ENCODE measurements around the gene MAN1A2. TPM values are rescaled to one million over a fixed set of nuclear protein-coding genes. Genes with fewer than 3 reads are reported as not detected.

The MAN1A2 gene
- total RNA-seq, 5 donors from 2014 or later (not counting 1 experiment from before 2014, with no cell fraction given), result 43.3 to 64.4 (median 51.4) TPM

- no peaks in the 10 kb centered on the region for H3K9me3 Mint-ChIP-seq
- CTCF ChIA-PET, result interaction anchor here (0.6 to 0.7 kb wide), 2 partner anchors 23 to 248 kb away, joined by 3 to 4 read pairs; no protein-coding TSS in a partner anchor
- DNase-seq, result no peak
- WGBS (ENCODE audit: insufficient coverage), result no CpG with 5 or more reads among the region's 5 CpGs
- POLR2A ChIA-PET, result interaction anchor here (0.5 to 0.8 kb wide), 2 partner anchors 16 to 21 kb away, joined by 3 read pairs; no protein-coding TSS in a partner anchor
- ATAC-seq (replicated peaks in 1 of 4), result no peak
- no peaks in the 10 kb centered on the region for H3K36me3 ChIP-seq (ENCODE audit: control insufficient read depth in 2 of 2, extremely low read depth in 1 of 2, insufficient read depth in 1 of 2, low read length in 1 of 2)
- H3K4me1 Mint-ChIP-seq, result peaks cover 61 to 68% (median 65%) of the 10 kb centered on the region in 3 donors
- no peak overlapping the region for H3K27ac Mint-ChIP-seq
- H3K4me1 ChIP-seq (ENCODE audit: control insufficient read depth in 1 of 2, extremely low read depth in 1 of 2, insufficient read depth in 2 of 2, low read length in 2 of 2), result peaks cover 13 to 28% of the 10 kb centered on the region in 2 experiments
- H3K4me3 ChIP-seq (ENCODE audit: control insufficient read depth in 1 of 2, extremely low read depth in 1 of 2, low read length in 1 of 2), result no peak overlapping the region
- no peak overlapping the region for H3K27ac ChIP-seq (ENCODE audit: low read length)
- H3K4me3 Mint-ChIP-seq, result peak overlapping the region in 1 of 3 donors; percentile 5
- H3K36me3 Mint-ChIP-seq, result peaks cover 8% of the 10 kb centered on the region
- no peaks in the 10 kb centered on the region for H3K27me3 Mint-ChIP-seq
- no peaks in the 10 kb centered on the region for H3K27me3 ChIP-seq (replicated peaks in 1 of 2; ENCODE audit: control insufficient read depth in 2 of 2, extremely low read depth in 1 of 2, insufficient read depth in 2 of 2, low read length in 1 of 2)
- no peaks in the 10 kb centered on the region for H3K9me3 ChIP-seq
Measured at GRCh38 chr1:117372863-117373412, 5.7 kb downstream of the MAN1A2 start.

- Mint-ChIP-seq H3K4me3 (peak overlapping the region in 1 of 3 donors; percentile 5), H3K4me1 (peaks cover 61 to 65% (median 63%) of the 10 kb centered on the region in 3 donors), H3K27me3 (no peaks in the 10 kb centered on the region), H3K36me3 (peaks cover 13% of the 10 kb centered on the region), H3K27ac (no peak overlapping the region), H3K9me3 (no peaks in the 10 kb centered on the region)
- 74% methylated on average over 2 of the region's 4 CpGs for WGBS (ENCODE audit: insufficient coverage)
- DNase-seq (no peak), ATAC-seq (replicated peaks in 1 of 4) (no peak)
- ChIA-PET CTCF (interaction anchor here in 1 of 2 donors (0.7 kb wide), 1 partner anchor 603 kb away, joined by 3 read pairs; no protein-coding TSS in a partner anchor), POLR2A (no interaction called here)
- Histone ChIP-seq H3K27me3 (replicated peaks in 1 of 2; ENCODE audit: control insufficient read depth in 2 of 2, extremely low read depth in 1 of 2, insufficient read depth in 2 of 2, low read length in 1 of 2) (no peaks in the 10 kb centered on the region), H3K9me3 (no peaks in the 10 kb centered on the region), H3K4me3 (ENCODE audit: control insufficient read depth in 1 of 2, extremely low read depth in 1 of 2, low read length in 1 of 2) (no peak overlapping the region), H3K27ac (ENCODE audit: low read length) (no peak overlapping the region), H3K36me3 (ENCODE audit: control insufficient read depth in 2 of 2, extremely low read depth in 1 of 2, insufficient read depth in 1 of 2, low read length in 1 of 2) (no peaks in the 10 kb centered on the region), H3K4me1 (ENCODE audit: control insufficient read depth in 1 of 2, extremely low read depth in 1 of 2, insufficient read depth in 2 of 2, low read length in 2 of 2) (peaks cover 13 to 20% of the 10 kb centered on the region in 2 experiments)
Measured at GRCh38 chr1:117373932-117374331, 6.7 kb downstream of the MAN1A2 start.

GRCh38 chr1:117375327-117375726 is 8.1 kb downstream of the MAN1A2 start:
- Histone ChIP-seq H3K9me3 (no peaks in the 10 kb centered on the region), H3K4me1 (ENCODE audit: control insufficient read depth in 1 of 2, extremely low read depth in 1 of 2, insufficient read depth in 2 of 2, low read length in 2 of 2) (peaks cover 9 to 13% of the 10 kb centered on the region in 2 experiments), H3K4me3 (ENCODE audit: control insufficient read depth in 1 of 2, extremely low read depth in 1 of 2, low read length in 1 of 2) (no peak overlapping the region), H3K27me3 (replicated peaks in 1 of 2; ENCODE audit: control insufficient read depth in 2 of 2, extremely low read depth in 1 of 2, insufficient read depth in 2 of 2, low read length in 1 of 2) (no peaks in the 10 kb centered on the region), H3K36me3 (ENCODE audit: control insufficient read depth in 2 of 2, extremely low read depth in 1 of 2, insufficient read depth in 1 of 2, low read length in 1 of 2) (no peaks in the 10 kb centered on the region), H3K27ac (ENCODE audit: low read length) (no peak overlapping the region)
- H3K4me1 Mint-ChIP-seq, result peaks cover 60 to 68% (median 62%) of the 10 kb centered on the region in 3 donors
- WGBS (ENCODE audit: insufficient coverage), result no CpG with 5 or more reads among the region's 1 CpG
- H3K27me3 Mint-ChIP-seq, result no peaks in the 10 kb centered on the region
- H3K36me3 Mint-ChIP-seq, result peaks cover 16% of the 10 kb centered on the region
- CTCF ChIA-PET, result no interaction called here
- H3K4me3 Mint-ChIP-seq, result no peak overlapping the region
- H3K27ac Mint-ChIP-seq, result no peak overlapping the region
- no peaks in the 10 kb centered on the region for H3K9me3 Mint-ChIP-seq
- POLR2A ChIA-PET, result no interaction called here
- ATAC-seq (replicated peaks in 1 of 4) (no peak), DNase-seq (no peak)

- H3K9me3 Mint-ChIP-seq, result peaks cover 4 to 23% (median 13%) of the 10 kb centered on the region in 3 donors
- H3K4me3 ChIP-seq (ENCODE audit: control insufficient read depth in 1 of 2, extremely low read depth in 1 of 2, low read length in 1 of 2), result no peak overlapping the region
- peaks cover 0 to 17% of the 10 kb centered on the region in 2 experiments for H3K4me1 ChIP-seq (ENCODE audit: control insufficient read depth in 1 of 2, extremely low read depth in 1 of 2, insufficient read depth in 2 of 2, low read length in 2 of 2)
- peak overlapping the region; percentile 26 to 70 for H3K27ac Mint-ChIP-seq
- ATAC-seq (replicated peaks in 1 of 4), result peak in 1 of 4 experiments; percentile 34
- H3K27ac ChIP-seq (ENCODE audit: low read length), result no peak overlapping the region
- H3K4me1 Mint-ChIP-seq, result peaks cover 71 to 78% (median 74%) of the 10 kb centered on the region in 3 donors
- no peak for DNase-seq
- POLR2A ChIA-PET, result interaction anchor here in 1 of 2 donors (0.7 kb wide), 1 partner anchor 410 kb away, joined by 7 read pairs; no protein-coding TSS in a partner anchor
- WGBS (ENCODE audit: insufficient coverage), result no CpG with 5 or more reads among the region's 2 CpGs
- no peaks in the 10 kb centered on the region for H3K36me3 ChIP-seq (ENCODE audit: control insufficient read depth in 2 of 2, extremely low read depth in 1 of 2, insufficient read depth in 1 of 2, low read length in 1 of 2)
- no peaks in the 10 kb centered on the region for H3K27me3 Mint-ChIP-seq
- CTCF ChIA-PET, result interaction anchor here (0.6 to 0.7 kb wide), 2 partner anchors 18 to 880 kb away, joined by 3 to 9 read pairs; no protein-coding TSS in a partner anchor
- H3K36me3 Mint-ChIP-seq, result peaks cover 24% of the 10 kb centered on the region
- no peaks in the 10 kb centered on the region for H3K27me3 ChIP-seq (replicated peaks in 1 of 2; ENCODE audit: control insufficient read depth in 2 of 2, extremely low read depth in 1 of 2, insufficient read depth in 2 of 2, low read length in 1 of 2)
- no peaks in the 10 kb centered on the region for H3K9me3 ChIP-seq
- peak overlapping the region in 1 of 3 donors; percentile 5 for H3K4me3 Mint-ChIP-seq
Measured at GRCh38 chr1:117387060-117387633, 19.9 kb downstream of the MAN1A2 start.

- Mint-ChIP-seq H3K9me3 (peaks cover 4 to 16% (median 9%) of the 10 kb centered on the region in 3 donors), H3K4me3 (peak overlapping the region in 1 of 3 donors; percentile 25), H3K4me1 (peaks cover 81 to 85% (median 82%) of the 10 kb centered on the region in 3 donors), H3K27ac (peak overlapping the region; percentile 47 to 56), H3K36me3 (peaks cover 17% of the 10 kb centered on the region), H3K27me3 (no peaks in the 10 kb centered on the region)
- Histone ChIP-seq H3K27me3 (replicated peaks in 1 of 2; ENCODE audit: control insufficient read depth in 2 of 2, extremely low read depth in 1 of 2, insufficient read depth in 2 of 2, low read length in 1 of 2) (no peaks in the 10 kb centered on the region), H3K4me3 (ENCODE audit: control insufficient read depth in 1 of 2, extremely low read depth in 1 of 2, low read length in 1 of 2) (no peak overlapping the region), H3K27ac (ENCODE audit: low read length) (no peak overlapping the region), H3K9me3 (no peaks in the 10 kb centered on the region), H3K4me1 (ENCODE audit: control insufficient read depth in 1 of 2, extremely low read depth in 1 of 2, insufficient read depth in 2 of 2, low read length in 2 of 2) (peaks cover 0 to 17% of the 10 kb centered on the region in 2 experiments), H3K36me3 (ENCODE audit: control insufficient read depth in 2 of 2, extremely low read depth in 1 of 2, insufficient read depth in 1 of 2, low read length in 1 of 2) (no peaks in the 10 kb centered on the region)
- POLR2A ChIA-PET, result no interaction called here
- no peak for DNase-seq
- WGBS (ENCODE audit: insufficient coverage), result 45% methylated on average over 1 of the region's 3 CpGs
- ATAC-seq (replicated peaks in 1 of 4), result peak in 1 of 4 experiments; percentile 43
- CTCF ChIA-PET, result no interaction called here
Measured at GRCh38 chr1:117388328-117388727, 21.1 kb downstream of the MAN1A2 start.

- ATAC-seq (replicated peaks in 1 of 4) (no peak), DNase-seq (no peak)
- Mint-ChIP-seq H3K36me3 (peaks cover 10% of the 10 kb centered on the region), H3K4me3 (no peak overlapping the region), H3K27ac (no peak overlapping the region), H3K4me1 (peaks cover 90 to 91% (median 91%) of the 10 kb centered on the region in 3 donors), H3K9me3 (peaks cover 0 to 9% (median 2%) of the 10 kb centered on the region in 3 donors), H3K27me3 (no peaks in the 10 kb centered on the region)
- Histone ChIP-seq H3K27ac (ENCODE audit: low read length) (no peak overlapping the region), H3K27me3 (replicated peaks in 1 of 2; ENCODE audit: control insufficient read depth in 2 of 2, extremely low read depth in 1 of 2, insufficient read depth in 2 of 2, low read length in 1 of 2) (no peaks in the 10 kb centered on the region), H3K36me3 (ENCODE audit: control insufficient read depth in 2 of 2, extremely low read depth in 1 of 2, insufficient read depth in 1 of 2, low read length in 1 of 2) (no peaks in the 10 kb centered on the region), H3K9me3 (no peaks in the 10 kb centered on the region), H3K4me3 (ENCODE audit: control insufficient read depth in 1 of 2, extremely low read depth in 1 of 2, low read length in 1 of 2) (no peak overlapping the region), H3K4me1 (ENCODE audit: control insufficient read depth in 1 of 2, extremely low read depth in 1 of 2, insufficient read depth in 2 of 2, low read length in 2 of 2) (peaks cover 0 to 17% of the 10 kb centered on the region in 2 experiments)
- ChIA-PET POLR2A (interaction anchor here in 1 of 2 donors (0.7 kb wide), 1 partner anchor 17 kb away, joined by 3 read pairs; no protein-coding TSS in a partner anchor), CTCF (no interaction called here)
- 100% methylated on average over 3 of the region's 3 CpGs for WGBS (ENCODE audit: insufficient coverage)
Measured at GRCh38 chr1:117389284-117389683, 22.0 kb downstream of the MAN1A2 start.
